Measurements from ENCODE around the gene KIR2DL3. TPM values are rescaled to one million over a fixed set of nuclear protein-coding genes. Genes with fewer than 3 reads are reported as not detected.
"Not testable (repeated sequence)": the region's sequence is repeated elsewhere in the genome, so short reads cannot be mapped to it uniquely, and the experiment has no call there.

KIR2DL3 gene
- total RNA-seq, 1 donor from 2014 or later = not detected

- DNase-seq; ATAC-seq (ENCODE audit: poor library complexity); intact Hi-C loops (cut with DNase I): not testable (repeated sequence)
These were observed 40.6 kb downstream of the KIR2DL3 start for GRCh38 chr19:54778896-54779295.

DNA sequence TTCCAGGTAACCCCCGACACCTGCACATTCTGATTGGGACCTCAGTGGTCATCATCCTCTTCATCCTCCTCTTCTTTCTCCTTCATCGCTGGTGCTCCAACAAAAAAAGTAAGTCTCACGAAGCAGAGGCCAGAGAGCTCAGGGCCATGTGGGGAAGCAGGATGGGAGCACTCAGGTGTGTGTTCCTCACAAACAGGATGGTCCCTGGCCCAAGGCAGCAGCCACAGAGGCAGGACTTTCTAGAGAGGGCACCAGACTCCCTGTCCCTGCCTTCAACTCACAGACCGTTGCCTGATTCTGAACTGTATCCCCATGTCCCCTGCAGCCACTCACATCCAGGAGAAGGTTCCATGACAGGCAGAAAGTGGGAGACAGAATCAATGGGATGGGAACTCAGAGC lies 44.6 kb downstream of the KIR2DL3 start:
- ATAC-seq (ENCODE audit: poor library complexity); DNase-seq; intact Hi-C loops (cut with DNase I): not testable (repeated sequence)

GRCh38 chr19:54786091-54786723 lies 47.9 kb downstream of the KIR2DL3 start:
- ATAC-seq (ENCODE audit: poor library complexity); intact Hi-C loops (cut with DNase I); DNase-seq: not testable (repeated sequence)

DNA sequence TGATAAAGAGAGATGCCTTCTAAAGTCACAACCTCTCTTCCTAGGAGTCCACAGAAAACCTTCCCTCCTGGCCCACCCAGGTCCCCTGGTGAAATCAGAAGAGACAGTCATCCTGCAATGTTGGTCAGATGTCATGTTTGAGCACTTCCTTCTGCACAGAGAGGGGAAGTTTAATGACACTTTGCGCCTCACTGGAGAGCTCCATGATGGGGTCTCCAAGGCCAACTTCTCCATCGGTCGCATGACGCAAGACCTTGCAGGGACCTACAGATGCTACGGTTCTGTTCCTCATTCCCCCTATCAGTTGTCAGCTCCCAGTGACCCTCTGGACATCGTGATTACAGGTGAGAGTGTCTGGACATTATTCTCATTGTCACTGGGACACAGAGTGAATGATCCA lies 49.8 kb downstream of the KIR2DL3 start:
- ATAC-seq (ENCODE audit: poor library complexity); DNase-seq; intact Hi-C loops (cut with DNase I): not testable (repeated sequence)

DNA sequence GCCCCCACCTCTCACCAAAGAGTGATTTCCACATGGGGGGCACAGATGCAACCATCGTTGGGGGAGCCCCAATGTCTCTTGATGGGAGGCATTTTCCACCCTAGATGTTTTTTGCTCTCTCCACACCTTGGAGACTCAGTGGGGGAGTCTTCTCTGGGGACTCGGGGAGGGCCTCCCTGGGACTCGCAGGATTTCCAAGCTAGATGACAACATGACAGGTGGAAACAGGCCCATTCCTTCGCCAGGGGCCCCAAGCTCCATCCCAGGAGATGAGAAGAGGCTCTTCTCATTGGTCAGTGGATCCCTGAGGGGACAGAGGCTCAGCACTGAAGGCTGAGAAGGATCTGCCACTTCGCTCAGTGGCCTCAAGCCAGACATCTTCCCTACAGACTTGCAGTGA lies 52.4 kb downstream of the KIR2DL3 start:
- intact Hi-C loops (cut with DNase I) = no loop called here
- DNase-seq = no peak
- no peak for ATAC-seq (ENCODE audit: poor library complexity)

DNA sequence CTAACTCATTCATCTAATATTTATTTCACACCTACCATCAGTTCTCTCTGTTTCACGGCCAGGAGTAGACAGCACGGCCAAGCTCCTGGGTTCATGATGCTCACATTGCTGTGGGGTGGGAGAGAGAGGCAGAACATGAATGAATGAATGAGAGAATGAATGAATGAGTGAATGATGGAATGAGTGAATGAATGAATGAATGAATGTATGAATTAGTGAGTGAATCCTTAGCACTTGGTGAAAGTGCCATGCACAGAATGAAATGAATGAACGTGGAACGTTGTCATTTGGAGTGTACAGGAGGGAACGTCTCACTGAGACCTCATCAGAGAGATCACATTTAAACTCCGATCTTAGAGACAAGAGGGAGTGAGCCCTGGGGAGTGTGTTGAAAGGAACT lies 53.2 kb downstream of the KIR2DL3 start:
- no peak for ATAC-seq (ENCODE audit: poor library complexity)
- intact Hi-C loops (cut with DNase I) = no loop called here
- no peak for DNase-seq

GRCh38 chr19:54792814-54793213 lies 54.5 kb downstream of the KIR2DL3 start:
- DNase-seq = no peak

GRCh38 chr19:54795758-54796157 lies 57.4 kb downstream of the KIR2DL3 start:
- no peak for ATAC-seq (ENCODE audit: poor library complexity)
- intact Hi-C loops (cut with DNase I) = no loop called here
- DNase-seq = no peak

More at GRCh38 chr19:54792814-54793213, 54.5 kb downstream of the KIR2DL3 start:
- intact Hi-C loops (cut with DNase I) = no loop called here
- ATAC-seq (ENCODE audit: poor library complexity) = no peak

Other genes starting within 250 kb of the KIR2DL3 start
- gene LAIR2, start 235.7 kb upstream of the KIR2DL3 start, total RNA-seq = not detected
- gene LILRA2, start 164.7 kb upstream of the KIR2DL3 start, total RNA-seq = 1.7 TPM
- 0.48 TPM for gene LILRA1, start 144.9 kb upstream of the KIR2DL3 start, total RNA-seq
- gene LILRB1, start 108.0 kb upstream of the KIR2DL3 start, total RNA-seq = 1.7 TPM
- 3.8 TPM for gene LILRB4, start 75.5 kb upstream of the KIR2DL3 start, total RNA-seq
- gene KIR3DL3, start 14.1 kb upstream of the KIR2DL3 start, total RNA-seq = not detected
- gene KIR2DL1, start 31.3 kb downstream of the KIR2DL3 start, total RNA-seq = not detected
- gene KIR2DL4, start 65.1 kb downstream of the KIR2DL3 start, total RNA-seq = not detected
- not detected for gene KIR3DL1, start 78.0 kb downstream of the KIR2DL3 start, total RNA-seq
- gene KIR2DS4, start 94.2 kb downstream of the KIR2DL3 start, total RNA-seq = not detected
- not detected for gene KIR3DL2, start 111.9 kb downstream of the KIR2DL3 start, total RNA-seq
- 0.30 TPM for gene FCAR, start 135.7 kb downstream of the KIR2DL3 start, total RNA-seq
- not detected for gene NCR1, start 167.6 kb downstream of the KIR2DL3 start, total RNA-seq
- not detected for gene NLRP7, start 209.0 kb downstream of the KIR2DL3 start, total RNA-seq
- gene NLRP2, start 227.9 kb downstream of the KIR2DL3 start, total RNA-seq = 0.78 TPM

Data from Right ventricle myocardium superior (tissue), 1 donor.